BE2C (cell line): Measurements from ENCODE around the gene GRHPR.

Source experiments
- DNase-seq: peaks from one replicate; pipeline ENCODE4 v3.0.0-alpha.2; 2020
- H3K27me3 ChIP-seq: fragments of 250-450 bp; sonication (Bioruptor Pico); 2 replicates; pipeline ENCODE4 v1.5.1; 2020; ENCODE audit warnings: mild to moderate bottlenecking
- H3K36me3 ChIP-seq: fragments of 250-450 bp; sonication (Bioruptor Pico); 2 replicates; pipeline ENCODE4 v1.5.1; 2020; ENCODE audit warnings: mild to moderate bottlenecking
- H3K4me1 ChIP-seq: fragments of 250-450 bp; sonication (Bioruptor Pico); 2 replicates; pipeline ENCODE4 v1.5.1; 2020
- H3K4me3 ChIP-seq: 2 replicates; pipeline ENCODE4 v1.5.1; 2011; ENCODE audit warnings: low read depth, low read length
- H3K9me3 ChIP-seq: fragments of 250-450 bp; sonication (Bioruptor Pico); 2 replicates; pipeline ENCODE4 v1.5.1; 2020
- CTCF ChIP-seq: IDR thresholded peaks from 2 replicates; pipeline ENCODE4 v1.5.1; 2012; ENCODE audit warnings: mild to moderate bottlenecking, low read depth, low read length

GRHPR gene

DNA sequence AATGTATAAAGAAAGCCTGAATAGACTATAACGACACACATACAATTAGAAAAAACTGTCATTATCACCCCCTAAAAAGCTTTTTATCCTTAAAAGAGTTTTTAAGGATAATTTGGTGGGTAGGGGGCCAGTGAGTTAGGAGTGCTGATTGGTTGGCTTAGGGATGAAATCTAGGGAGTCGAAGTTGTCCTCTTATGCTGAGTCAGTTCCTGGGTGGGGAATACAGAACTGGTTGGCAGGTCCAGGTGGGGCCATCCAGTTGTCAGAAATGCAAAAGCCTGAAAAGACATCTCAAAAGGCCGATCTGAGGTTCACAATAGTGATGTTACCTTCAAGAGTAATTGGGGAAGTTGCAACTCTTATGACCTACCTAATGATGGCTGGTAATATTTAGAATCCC is 29.1 kb downstream of the GRHPR start:
- no peaks in the 10 kb centered on the region for H3K9me3 ChIP-seq
- H3K36me3 ChIP-seq, result peaks cover 8% of the 10 kb centered on the region
- no peaks in the 10 kb centered on the region; the same call in 1 of the 2 replicates for H3K27me3 ChIP-seq
- no peak for TF ChIP-seq CTCF
- no peak overlapping the region for H3K4me3 ChIP-seq
- no peak for DNase-seq
- peaks cover 13% of the 10 kb centered on the region for H3K4me1 ChIP-seq

DNA sequence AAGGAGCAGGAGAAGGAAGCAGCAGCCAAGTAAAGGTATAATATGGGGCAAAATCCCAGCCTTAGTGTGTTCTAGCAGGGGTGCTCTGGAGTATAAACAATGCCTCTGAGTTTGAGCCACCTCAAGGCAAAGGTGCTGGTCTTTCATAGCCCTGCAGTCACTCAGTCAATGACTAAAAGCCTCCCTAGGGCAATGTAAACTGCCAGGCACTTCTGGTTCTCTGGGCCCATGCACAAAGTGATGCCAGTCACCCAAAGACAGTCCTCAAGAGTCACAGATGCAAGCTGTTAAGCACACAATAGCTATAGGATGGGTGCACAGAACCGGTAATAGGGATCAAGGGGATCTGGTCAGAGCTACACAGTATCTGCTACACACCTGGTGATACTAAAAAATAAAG is 30.1 kb downstream of the GRHPR start:
- Histone ChIP-seq H3K36me3 (peaks cover 8% of the 10 kb centered on the region), H3K4me3 (no peak overlapping the region), H3K27me3 (no peaks in the 10 kb centered on the region; the same call in 1 of the 2 replicates), H3K4me1 (peaks cover 8% of the 10 kb centered on the region), H3K9me3 (no peaks in the 10 kb centered on the region)
- DNase-seq, result no peak
- TF ChIP-seq CTCF, result no peak

DNA sequence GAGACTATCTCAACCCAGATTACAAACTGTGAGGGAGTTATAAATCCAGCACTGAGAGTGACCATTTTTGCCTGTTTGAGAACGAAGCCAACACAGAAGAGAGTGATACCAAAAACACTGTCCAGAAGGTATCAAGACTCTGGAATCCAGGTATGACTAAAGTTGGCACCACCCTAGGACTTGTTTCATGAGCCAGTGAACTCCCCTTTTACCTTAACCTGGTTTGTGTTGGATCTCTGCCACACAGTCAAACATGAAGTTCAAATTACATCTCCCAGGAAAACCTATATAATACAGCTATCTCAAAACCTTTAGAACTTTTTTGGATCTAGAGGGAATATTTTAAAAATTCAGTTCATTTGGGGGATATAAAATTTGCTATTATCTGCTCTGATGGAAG is 31.3 kb downstream of the GRHPR start:
- Histone ChIP-seq H3K36me3 (no peaks in the 10 kb centered on the region; the same call in 1 of the 2 replicates), H3K9me3 (no peaks in the 10 kb centered on the region), H3K27me3 (no peaks in the 10 kb centered on the region; the same call in 1 of the 2 replicates), H3K4me1 (peaks cover 8% of the 10 kb centered on the region), H3K4me3 (no peak overlapping the region)
- DNase-seq, result no peak
- TF ChIP-seq CTCF, result no peak

DNA sequence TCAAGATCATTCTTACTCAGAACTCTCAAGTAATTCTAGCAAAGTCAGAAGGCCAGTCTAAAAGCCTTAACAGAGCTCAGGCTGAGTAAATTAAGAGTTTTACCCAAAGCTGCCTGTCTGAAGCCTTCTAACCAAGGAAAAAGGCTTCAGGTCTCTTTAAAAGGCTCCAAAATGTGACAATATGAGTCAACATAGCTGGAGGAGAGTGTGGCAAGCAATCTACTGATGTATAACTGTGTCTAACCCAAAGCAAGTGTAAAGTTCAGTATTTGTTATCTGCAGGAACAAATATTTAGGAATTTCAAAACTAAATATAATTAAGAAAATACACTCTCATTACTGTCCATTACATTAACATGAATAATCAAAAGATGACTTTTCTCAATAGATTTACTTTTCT is 31.7 kb downstream of the GRHPR start:
- peaks cover 8% of the 10 kb centered on the region for H3K4me1 ChIP-seq
- DNase-seq, result no peak
- no peaks in the 10 kb centered on the region; the same call in 1 of the 2 replicates for H3K27me3 ChIP-seq
- no peak overlapping the region for H3K4me3 ChIP-seq
- no peaks in the 10 kb centered on the region for H3K9me3 ChIP-seq
- no peaks in the 10 kb centered on the region; the same call in 1 of the 2 replicates for H3K36me3 ChIP-seq
- TF ChIP-seq CTCF, result no peak

GRCh38 chr9:37455884-37456647 is 33.6 kb downstream of the GRHPR start:
- Histone ChIP-seq H3K4me1 (peaks cover 8% of the 10 kb centered on the region), H3K36me3 (no peaks in the 10 kb centered on the region; the same call in 1 of the 2 replicates), H3K4me3 (no peak overlapping the region), H3K27me3 (no peaks in the 10 kb centered on the region; the same call in 1 of the 2 replicates), H3K9me3 (no peaks in the 10 kb centered on the region)
- TF ChIP-seq CTCF, result no peak
- DNase-seq, result no peak

DNA sequence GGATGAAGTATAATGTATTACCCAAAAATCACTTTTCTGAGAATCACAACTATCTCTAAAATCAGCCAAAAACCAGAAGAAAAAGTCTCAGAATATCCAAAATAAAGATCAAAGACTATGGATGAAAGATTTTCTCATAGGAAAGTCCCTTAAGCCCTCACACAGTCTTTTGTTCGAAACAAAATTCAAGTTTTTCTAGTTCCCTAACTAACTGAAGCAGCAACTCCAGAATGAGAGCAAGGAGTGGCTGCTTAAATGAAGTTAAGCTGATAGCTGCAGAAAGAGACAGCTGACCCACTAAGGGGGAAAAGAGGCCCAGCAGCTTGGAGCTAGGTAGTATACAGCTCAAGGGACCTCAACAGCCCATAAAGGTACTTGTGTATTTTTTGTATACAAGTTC is 34.3 kb downstream of the GRHPR start:
- DNase-seq, result no peak
- Histone ChIP-seq H3K9me3 (no peaks in the 10 kb centered on the region), H3K27me3 (no peaks in the 10 kb centered on the region; the same call in 1 of the 2 replicates), H3K4me1 (peaks cover 8% of the 10 kb centered on the region), H3K36me3 (no peaks in the 10 kb centered on the region; the same call in 1 of the 2 replicates), H3K4me3 (no peak overlapping the region)
- no peak for TF ChIP-seq CTCF
